Left ventricle myocardium inferior (tissue), 1 donor: ENCODE data around the gene VPS16. TPM values are rescaled to one million over a fixed set of nuclear protein-coding genes. Genes with fewer than 3 reads are reported as not detected.

Source experiments
- DNase-seq: peaks from one replicate; pipeline ENCODE4 v3.0.0-alpha.2; 2020
- H3K27ac ChIP-seq: fragments of 200-600 bp; replicated peaks from 2 replicates; pipeline ENCODE4 v1.8.0; 2021
- H3K27me3 ChIP-seq: fragments of 200-600 bp; 2 replicates; pipeline ENCODE4 v1.8.0; 2021; ENCODE audit warnings: low read depth
- H3K36me3 ChIP-seq: fragments of 200-600 bp; 2 replicates; pipeline ENCODE4 v1.8.0; 2021
- H3K4me1 ChIP-seq: fragments of 200-600 bp; 2 replicates; pipeline ENCODE4 v1.8.0; 2021
- H3K4me3 ChIP-seq: fragments of 200-600 bp; 2 replicates; pipeline ENCODE4 v1.8.0; 2021; ENCODE audit warnings: mild to moderate bottlenecking, moderate library complexity
- H3K9me3 ChIP-seq: fragments of 200-600 bp; replicated peaks from 2 replicates; pipeline ENCODE4 v1.8.0; 2021
- CTCF ChIP-seq: fragments of 200-600 bp; IDR thresholded peaks from 2 replicates; pipeline ENCODE4 v1.8.0; 2021; ENCODE audit warnings: antibody characterized with exemption, mild to moderate bottlenecking, borderline replicate concordance
- intact Hi-C: fragments of 100-400 bp; cut with micrococcal nuclease; formaldehyde crosslinking; loops from one replicate; pipeline ENCODE4 v1.11.0; 2022
- total RNA-seq: library from RNA; stranded (reverse); fragmentation: NEBNext Ultra II Directional; extraction: Animal tissue kit (Norgen Biotek cat#: 25700); gene quantifications from one replicate; pipeline ENCODE4 v1.2.1, GENCODE V29; 2021
- donor health status: DM: no; HTN: yes; CAD: no; lungs with severe emphysema.

Gene VPS16
- total RNA-seq, 1 donor from 2014 or later: 15.7 TPM

- intact Hi-C loops: no loop called here
- H3K27ac ChIP-seq: peak overlapping the region; percentile 18
- no peaks in the 10 kb centered on the region for H3K27me3 ChIP-seq
- peaks cover 3% of the 10 kb centered on the region for H3K36me3 ChIP-seq
- no peaks in the 10 kb centered on the region for H3K9me3 ChIP-seq
- no peak overlapping the region for H3K4me3 ChIP-seq
- H3K4me1 ChIP-seq: peaks cover 43% of the 10 kb centered on the region
- TF ChIP-seq CTCF: no peak
- DNase-seq: no peak
These were observed 38.6 kb downstream of the VPS16 start for GRCh38 chr20:2879146-2879545.

GRCh38 chr20:2880650-2881049 lies 40.1 kb downstream of the VPS16 start:
- peaks cover 3% of the 10 kb centered on the region for H3K36me3 ChIP-seq
- H3K4me1 ChIP-seq: peaks cover 28% of the 10 kb centered on the region
- no peaks in the 10 kb centered on the region for H3K27me3 ChIP-seq
- H3K4me3 ChIP-seq: no peak overlapping the region
- intact Hi-C loops: no loop called here
- TF ChIP-seq CTCF: no peak
- no peak overlapping the region for H3K27ac ChIP-seq
- H3K9me3 ChIP-seq: no peaks in the 10 kb centered on the region
- no peak for DNase-seq

- H3K27me3 ChIP-seq: no peaks in the 10 kb centered on the region
- H3K9me3 ChIP-seq: no peaks in the 10 kb centered on the region
- H3K36me3 ChIP-seq: no peaks in the 10 kb centered on the region
- intact Hi-C loops: no loop called here
- peaks cover 14% of the 10 kb centered on the region for H3K4me1 ChIP-seq
- DNase-seq: no peak
- TF ChIP-seq CTCF: no peak
- no peak overlapping the region for H3K4me3 ChIP-seq
- H3K27ac ChIP-seq: no peak overlapping the region
These were observed 43.4 kb downstream of the VPS16 start for GRCh38 chr20:2883726-2884637.

GRCh38 chr20:2887715-2888114 lies 47.2 kb downstream of the VPS16 start:
- no peak for DNase-seq
- Histone ChIP-seq H3K4me3 (no peak overlapping the region), H3K4me1 (peaks cover 28% of the 10 kb centered on the region), H3K27me3 (no peaks in the 10 kb centered on the region), H3K36me3 (no peaks in the 10 kb centered on the region), H3K27ac (no peak overlapping the region), H3K9me3 (no peaks in the 10 kb centered on the region)
- intact Hi-C loops: no loop called here
- TF ChIP-seq CTCF: no peak

- intact Hi-C loops: no loop called here
- peaks cover 35% of the 10 kb centered on the region for H3K4me1 ChIP-seq
- H3K4me3 ChIP-seq: no peak overlapping the region
- no peaks in the 10 kb centered on the region for H3K9me3 ChIP-seq
- H3K27ac ChIP-seq: no peak overlapping the region
- no peaks in the 10 kb centered on the region for H3K27me3 ChIP-seq
- H3K36me3 ChIP-seq: no peaks in the 10 kb centered on the region
- no peak for DNase-seq
- TF ChIP-seq CTCF: no peak
These were observed 47.8 kb downstream of the VPS16 start for GRCh38 chr20:2888224-2888955.
